ENCODE data around the gene IMMP2L.

Gene IMMP2L

GRCh38 chr7:111027396-111027795, 534.9 kb downstream of the IMMP2L start:
- in situ Hi-C loops (cut with HindIII; ENCODE audit: low pct_ligation_motif_present, low pct_unique_long_range_greater_than_20kb, low sequenced_read_pairs) = no loop called here
- DNase-seq = no peak

- DNase-seq = no peak
- in situ Hi-C loops (cut with HindIII; ENCODE audit: low pct_ligation_motif_present, low pct_unique_long_range_greater_than_20kb, low sequenced_read_pairs) = no loop called here
These were observed 535.5 kb downstream of the IMMP2L start for GRCh38 chr7:111026806-111027205.

DNA sequence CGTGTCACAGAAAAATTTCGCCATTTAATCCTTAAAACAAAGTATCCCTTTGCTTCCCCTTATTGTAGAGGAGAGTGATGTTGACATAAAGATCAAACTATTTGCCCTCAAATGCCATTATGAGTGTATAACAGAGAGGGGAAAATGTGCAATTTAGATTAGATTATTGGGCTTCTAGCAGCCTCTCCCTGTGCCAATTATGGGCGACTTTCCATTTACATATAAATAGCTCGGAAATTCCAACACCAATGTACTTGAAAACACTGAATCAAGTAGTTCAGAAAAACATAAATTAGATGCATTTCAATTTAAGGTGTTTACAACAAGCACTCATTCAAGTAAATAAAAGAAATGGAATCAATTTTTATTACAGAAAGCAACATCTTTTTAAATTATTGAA, 535.9 kb downstream of the IMMP2L start:
- in situ Hi-C loops (cut with HindIII; ENCODE audit: low pct_ligation_motif_present, low pct_unique_long_range_greater_than_20kb, low sequenced_read_pairs) = no loop called here
- no peak for DNase-seq

DNA sequence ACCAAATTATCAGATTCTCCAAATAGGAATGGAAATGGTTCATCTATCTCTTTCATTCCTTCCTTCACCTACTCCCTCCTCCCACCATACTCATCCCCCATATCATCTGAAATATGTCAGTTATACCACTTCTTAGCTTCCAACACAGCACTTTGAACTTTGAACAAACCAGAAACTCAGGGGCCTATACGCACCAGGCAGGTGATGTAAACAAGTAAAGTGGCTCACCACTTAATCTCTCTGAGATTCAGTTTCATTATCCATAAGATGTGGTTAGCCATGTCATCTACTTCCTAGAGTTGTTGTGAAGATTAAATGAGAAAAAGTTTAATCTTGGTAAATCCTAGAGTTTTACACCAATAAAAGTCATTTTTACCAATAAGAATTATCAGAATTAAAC, 537.3 kb downstream of the IMMP2L start:
- in situ Hi-C loops (cut with HindIII; ENCODE audit: low pct_ligation_motif_present, low pct_unique_long_range_greater_than_20kb, low sequenced_read_pairs) = no loop called here

GRCh38 chr7:111018960-111019736, 543.1 kb downstream of the IMMP2L start:
- in situ Hi-C loops (cut with HindIII; ENCODE audit: low pct_ligation_motif_present, low pct_unique_long_range_greater_than_20kb, low sequenced_read_pairs) = no loop called here
- no peak for DNase-seq

More for the DNA sequence above, 537.3 kb downstream of the IMMP2L start:
- DNase-seq = no peak

DNA sequence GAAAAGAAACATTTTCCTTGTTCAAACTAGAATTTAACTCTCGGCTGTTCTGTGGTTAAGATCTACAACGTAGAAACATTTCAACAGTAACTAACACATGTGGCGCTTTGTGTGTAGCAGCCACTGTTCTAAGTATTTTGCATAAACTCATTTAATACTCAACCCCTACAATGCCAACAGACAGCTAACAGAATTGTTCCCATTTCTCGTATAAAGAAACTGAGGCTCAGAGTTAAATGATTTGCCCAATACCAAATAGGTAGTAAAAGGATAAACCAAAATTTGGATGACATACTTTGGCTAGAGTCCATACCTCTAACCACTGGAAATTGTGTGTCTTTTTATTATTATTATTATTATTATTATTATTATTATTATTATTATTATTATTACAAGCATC, 543.8 kb downstream of the IMMP2L start:
- in situ Hi-C loops (cut with HindIII; ENCODE audit: low pct_ligation_motif_present, low pct_unique_long_range_greater_than_20kb, low sequenced_read_pairs) = no loop called here
- no peak for DNase-seq

- in situ Hi-C loops (cut with HindIII; ENCODE audit: low pct_ligation_motif_present, low pct_unique_long_range_greater_than_20kb, low sequenced_read_pairs) = no loop called here
- no peak for DNase-seq
These were observed 548.2 kb downstream of the IMMP2L start for GRCh38 chr7:111014079-111014478.

- in situ Hi-C loops (cut with HindIII; ENCODE audit: low pct_ligation_motif_present, low pct_unique_long_range_greater_than_20kb, low sequenced_read_pairs) = no loop called here
- DNase-seq = no peak
These were observed 549.3 kb downstream of the IMMP2L start for GRCh38 chr7:111012799-111013675.

DNA sequence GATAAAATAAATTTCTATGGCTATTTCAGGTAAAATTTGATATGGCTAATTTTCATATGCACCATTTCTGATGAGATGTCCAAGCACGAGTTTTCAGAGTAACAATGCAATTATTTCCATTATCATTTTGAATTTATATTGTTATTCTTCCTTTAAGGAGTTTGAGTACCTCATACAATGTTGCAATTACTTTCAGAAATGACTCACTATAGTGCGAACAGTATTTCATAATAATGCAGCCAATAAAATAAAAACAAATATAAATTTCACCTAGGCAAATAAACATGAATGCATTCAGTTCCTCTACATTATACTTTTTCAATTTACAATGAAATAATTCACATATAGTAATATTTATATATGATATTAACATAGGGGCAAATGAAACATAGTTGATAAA, 550.1 kb downstream of the IMMP2L start:
- DNase-seq = no peak
- in situ Hi-C loops (cut with HindIII; ENCODE audit: low pct_ligation_motif_present, low pct_unique_long_range_greater_than_20kb, low sequenced_read_pairs) = no loop called here

DNA sequence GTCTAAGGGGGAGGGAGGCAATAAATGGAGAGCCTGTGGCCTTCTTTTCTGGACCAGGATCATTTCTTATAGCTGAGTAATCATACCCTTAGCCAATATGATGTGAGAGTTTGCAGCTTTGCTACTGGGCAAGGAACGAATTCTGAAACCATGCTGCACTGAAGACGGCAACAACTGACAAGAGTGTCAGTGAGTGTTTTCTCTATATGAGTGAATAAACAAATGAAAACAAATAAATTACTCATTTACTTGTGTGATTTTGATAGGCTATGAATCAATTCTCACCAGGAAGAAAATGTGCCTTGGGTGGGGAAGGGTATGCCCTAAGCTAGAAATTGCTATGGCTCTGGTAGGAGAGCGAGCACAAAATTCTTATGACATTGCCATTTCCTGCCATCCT, 550.8 kb downstream of the IMMP2L start:
- in situ Hi-C loops (cut with HindIII; ENCODE audit: low pct_ligation_motif_present, low pct_unique_long_range_greater_than_20kb, low sequenced_read_pairs) = no loop called here
- DNase-seq = no peak

- no peak for DNase-seq
- in situ Hi-C loops (cut with HindIII; ENCODE audit: low pct_ligation_motif_present, low pct_unique_long_range_greater_than_20kb, low sequenced_read_pairs) = no loop called here
These were observed 551.5 kb downstream of the IMMP2L start for GRCh38 chr7:111010798-111011197.

- no peak for DNase-seq
- in situ Hi-C loops (cut with HindIII; ENCODE audit: low pct_ligation_motif_present, low pct_unique_long_range_greater_than_20kb, low sequenced_read_pairs) = no loop called here
These were observed 552.7 kb downstream of the IMMP2L start for GRCh38 chr7:111009526-111010040.

DNA sequence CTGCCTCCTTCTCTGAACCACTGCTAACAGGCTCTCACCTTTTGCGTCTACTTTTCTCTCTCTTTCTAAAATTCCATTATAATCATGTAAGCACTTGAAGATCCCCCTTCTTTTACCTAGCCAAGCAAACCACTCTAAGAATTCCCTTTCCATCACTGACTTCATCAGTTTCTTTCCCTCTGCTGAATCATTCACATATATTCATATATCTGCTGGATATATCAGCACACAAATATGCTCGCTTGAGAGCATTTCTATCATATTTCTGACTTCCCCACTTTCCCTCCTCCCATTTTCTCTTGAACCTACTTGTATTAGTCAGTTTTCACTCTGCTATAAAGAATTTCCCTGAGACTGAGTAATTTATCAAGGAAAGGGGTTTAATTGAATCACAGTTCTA, 555.6 kb downstream of the IMMP2L start:
- DNase-seq = no peak
- in situ Hi-C loops (cut with HindIII; ENCODE audit: low pct_ligation_motif_present, low pct_unique_long_range_greater_than_20kb, low sequenced_read_pairs) = no loop called here

GRCh38 chr7:111006040-111006439, 556.3 kb downstream of the IMMP2L start:
- in situ Hi-C loops (cut with HindIII; ENCODE audit: low pct_ligation_motif_present, low pct_unique_long_range_greater_than_20kb, low sequenced_read_pairs) = no loop called here
- no peak for DNase-seq

GRCh38 chr7:111005445-111005844, 556.8 kb downstream of the IMMP2L start:
- in situ Hi-C loops (cut with HindIII; ENCODE audit: low pct_ligation_motif_present, low pct_unique_long_range_greater_than_20kb, low sequenced_read_pairs) = no loop called here
- DNase-seq = no peak

GRCh38 chr7:111004310-111004901, 557.9 kb downstream of the IMMP2L start:
- in situ Hi-C loops (cut with HindIII; ENCODE audit: low pct_ligation_motif_present, low pct_unique_long_range_greater_than_20kb, low sequenced_read_pairs) = no loop called here

GRCh38 chr7:111003883-111004282, 558.4 kb downstream of the IMMP2L start:
- in situ Hi-C loops (cut with HindIII; ENCODE audit: low pct_ligation_motif_present, low pct_unique_long_range_greater_than_20kb, low sequenced_read_pairs) = no loop called here

More at GRCh38 chr7:111004310-111004901, 557.9 kb downstream of the IMMP2L start:
- DNase-seq = no peak

DNA sequence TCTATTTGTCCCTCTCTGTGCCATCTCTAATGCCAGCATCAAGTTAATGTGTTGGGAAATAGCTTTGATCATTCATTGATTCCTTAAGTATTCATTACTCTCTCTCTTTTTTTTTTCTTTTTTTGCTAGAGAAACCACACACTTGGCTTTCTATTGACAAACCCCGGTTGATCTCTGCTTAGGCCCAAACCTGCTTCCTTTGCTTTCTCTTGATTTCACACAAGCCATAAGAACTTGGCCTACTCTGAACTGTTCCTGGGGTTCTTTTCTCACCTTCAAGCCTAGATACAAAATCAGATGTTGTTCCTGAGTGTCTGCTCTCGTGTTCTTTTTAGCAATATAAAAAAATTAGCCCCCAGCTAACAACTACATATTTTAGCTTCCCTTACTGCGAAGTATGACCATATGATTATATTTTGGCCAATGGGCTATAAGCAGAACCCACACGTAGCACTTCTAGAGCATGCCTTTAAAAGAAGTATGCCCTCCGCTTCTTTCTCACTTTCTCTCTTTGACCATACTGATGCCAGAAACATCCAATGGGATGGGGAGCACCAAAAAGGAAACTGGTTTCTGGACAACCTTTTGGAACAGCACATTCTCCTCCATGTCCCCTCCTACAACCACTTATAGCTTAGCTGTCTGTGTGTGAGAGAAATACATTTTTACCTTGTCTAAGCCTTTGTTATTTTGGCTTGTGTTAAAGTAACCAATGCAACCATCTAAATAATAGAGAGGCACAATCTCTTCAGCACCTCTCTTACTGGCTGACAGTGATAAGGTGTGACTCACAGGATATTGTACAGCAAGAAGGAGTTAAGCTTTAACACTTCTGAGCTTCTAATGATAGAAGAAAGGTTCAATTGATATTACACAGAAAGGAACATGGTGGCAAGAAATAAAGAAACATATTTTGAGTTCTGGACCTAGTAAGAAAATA, 568.0 kb downstream of the IMMP2L start:
- in situ Hi-C loops (cut with HindIII; ENCODE audit: low pct_ligation_motif_present, low pct_unique_long_range_greater_than_20kb, low sequenced_read_pairs) = no loop called here

More at GRCh38 chr7:111003883-111004282, 558.4 kb downstream of the IMMP2L start:
- no peak for DNase-seq

More for the DNA sequence above, 568.0 kb downstream of the IMMP2L start:
- DNase-seq = peak; percentile 31

Data from ACHN (cell line).